ENCODE measurements around the gene ZNF792. TPM values are rescaled to one million over a fixed set of nuclear protein-coding genes. Genes with fewer than 3 reads are reported as not detected.

The ZNF792 gene
- total RNA-seq, 4 donors from 2014 or later: 2.5 to 6.5 (median 3.7) TPM

DNA sequence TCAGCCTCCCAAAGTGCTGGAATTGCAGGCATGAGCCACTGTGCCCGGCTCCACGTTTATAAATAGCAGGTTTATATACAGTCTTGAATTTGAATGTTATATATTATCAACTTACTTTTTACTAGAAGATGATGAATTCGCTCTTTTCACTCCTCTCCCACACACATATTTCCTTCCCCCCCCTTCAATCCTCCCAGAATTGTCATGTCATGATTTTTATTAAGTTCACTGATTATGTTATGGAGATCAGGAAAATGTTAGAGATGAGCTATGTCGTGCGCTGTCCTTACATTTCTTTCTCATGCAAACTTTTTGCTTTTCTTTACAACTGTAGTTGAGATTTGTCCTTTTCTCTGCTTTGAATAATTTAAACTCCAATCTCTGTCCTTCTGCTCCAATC lies 18.2 kb upstream of the ZNF792 start:
- no peak overlapping the region for H3K27ac ChIP-seq
- H3K36me3 ChIP-seq: no peaks in the 10 kb centered on the region
- TF ChIP-seq POLR2AphosphoS5 (IDR thresholded peaks at IDR 0.05) (no peak), POLR2A (IDR thresholded peaks at IDR 0.05) (no peak), EP300 (IDR thresholded peaks at IDR 0.05) (no peak)
- TF ChIP-seq, protein P1, sequence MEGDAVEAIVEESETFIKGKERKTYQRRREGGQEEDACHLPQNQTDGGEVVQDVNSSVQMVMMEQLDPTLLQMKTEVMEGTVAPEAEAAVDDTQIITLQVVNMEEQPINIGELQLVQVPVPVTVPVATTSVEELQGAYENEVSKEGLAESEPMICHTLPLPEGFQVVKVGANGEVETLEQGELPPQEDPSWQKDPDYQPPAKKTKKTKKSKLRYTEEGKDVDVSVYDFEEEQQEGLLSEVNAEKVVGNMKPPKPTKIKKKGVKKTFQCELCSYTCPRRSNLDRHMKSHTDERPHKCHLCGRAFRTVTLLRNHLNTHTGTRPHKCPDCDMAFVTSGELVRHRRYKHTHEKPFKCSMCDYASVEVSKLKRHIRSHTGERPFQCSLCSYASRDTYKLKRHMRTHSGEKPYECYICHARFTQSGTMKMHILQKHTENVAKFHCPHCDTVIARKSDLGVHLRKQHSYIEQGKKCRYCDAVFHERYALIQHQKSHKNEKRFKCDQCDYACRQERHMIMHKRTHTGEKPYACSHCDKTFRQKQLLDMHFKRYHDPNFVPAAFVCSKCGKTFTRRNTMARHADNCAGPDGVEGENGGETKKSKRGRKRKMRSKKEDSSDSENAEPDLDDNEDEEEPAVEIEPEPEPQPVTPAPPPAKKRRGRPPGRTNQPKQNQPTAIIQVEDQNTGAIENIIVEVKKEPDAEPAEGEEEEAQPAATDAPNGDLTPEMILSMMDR (IDR thresholded peaks at IDR 0.05): no peak

DNA sequence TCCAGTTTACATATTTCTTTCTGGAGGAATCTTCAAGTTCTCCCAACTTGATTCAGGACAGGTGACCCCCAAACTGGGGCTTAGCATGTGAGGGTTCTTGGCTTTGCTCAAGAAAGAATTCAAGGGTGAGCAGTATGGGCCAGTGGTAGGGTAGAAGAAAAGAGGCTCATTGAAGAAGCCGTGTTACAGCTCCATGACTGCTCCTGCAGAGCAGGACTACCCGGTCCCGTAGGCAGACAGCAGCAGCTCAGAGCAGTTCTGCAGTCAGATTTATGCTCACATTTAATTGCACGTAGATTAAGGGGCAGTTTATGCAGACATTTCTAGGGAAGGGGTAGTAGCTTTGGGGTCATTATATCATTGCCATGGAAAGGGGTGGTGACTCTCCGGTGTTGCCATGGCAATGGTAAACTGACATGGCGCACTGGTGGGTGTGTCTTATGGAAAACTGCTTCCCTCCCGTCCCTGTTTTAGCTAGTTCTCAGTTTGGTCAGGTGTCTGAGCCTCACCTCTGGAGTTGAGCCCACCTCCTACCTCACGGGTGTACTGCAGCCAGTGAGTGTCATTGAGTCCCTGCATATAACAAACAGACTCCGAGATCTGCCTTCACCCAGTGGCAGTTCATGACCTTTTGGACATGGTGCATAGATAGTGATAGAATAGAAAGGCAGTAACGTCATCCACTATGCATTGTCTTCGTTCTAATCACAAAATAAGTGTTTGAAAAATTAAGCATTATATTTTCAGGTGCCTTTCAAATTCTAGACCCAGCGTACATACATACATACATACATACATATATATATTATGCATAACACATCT lies 16.0 kb upstream of the ZNF792 start:
- Histone ChIP-seq H3K9me3 (no peaks in the 10 kb centered on the region), H3K36me3 (no peaks in the 10 kb centered on the region), H3K4me3 (no peak overlapping the region), H3K27me3 (no peaks in the 10 kb centered on the region), H3K27ac (no peak overlapping the region), H3K4me1 (no peaks in the 10 kb centered on the region)
- WGBS: 74% methylated on average over 12 of the region's 12 CpGs
- TF ChIP-seq, protein P1 (IDR thresholded peaks at IDR 0.05): no peak
- TF ChIP-seq EP300 (IDR thresholded peaks at IDR 0.05) (no peak), POLR2AphosphoS5 (IDR thresholded peaks at IDR 0.05) (no peak), POLR2A (IDR thresholded peaks at IDR 0.05) (no peak)
- no peak for DNase-seq (ENCODE audit: low spot score in 2 of 2)

More for the DNA sequence above, 18.2 kb upstream of the ZNF792 start:
- Histone ChIP-seq H3K4me3 (no peak overlapping the region), H3K27me3 (no peaks in the 10 kb centered on the region), H3K4me1 (peaks cover 8% of the 10 kb centered on the region), H3K9me3 (no peaks in the 10 kb centered on the region)
- WGBS: 79% methylated on average over 5 of the region's 5 CpGs
- no peak for DNase-seq (ENCODE audit: low spot score in 2 of 2)

DNA sequence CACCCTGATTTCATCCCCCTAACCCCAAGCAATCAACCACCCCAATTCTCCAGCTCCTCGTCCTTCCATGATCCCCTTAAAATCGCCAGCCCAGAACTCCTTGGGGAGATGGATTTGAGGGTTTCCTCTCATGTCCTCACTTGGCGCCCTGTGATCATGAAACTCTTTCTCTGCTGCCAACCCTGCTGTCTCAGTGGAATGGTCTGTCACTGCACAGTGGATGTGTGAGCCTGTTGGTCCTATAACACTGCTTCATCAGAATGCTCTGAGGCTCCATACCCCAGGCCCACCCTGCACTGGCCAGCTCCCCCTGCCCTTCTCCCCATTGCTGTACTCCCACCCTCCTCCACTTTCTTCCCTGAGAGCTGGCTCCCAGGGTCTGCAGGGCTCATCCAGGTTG lies 12.6 kb upstream of the ZNF792 start:
- TF ChIP-seq, protein P1 (IDR thresholded peaks at IDR 0.05): no peak
- no peak for TF ChIP-seq EP300 (IDR thresholded peaks at IDR 0.05)
- TF ChIP-seq POLR2A (IDR thresholded peaks at IDR 0.05): no peak
- TF ChIP-seq POLR2AphosphoS5 (IDR thresholded peaks at IDR 0.05): no peak
- Histone ChIP-seq H3K36me3 (no peaks in the 10 kb centered on the region), H3K4me3 (no peak overlapping the region), H3K27me3 (no peaks in the 10 kb centered on the region), H3K27ac (no peak overlapping the region), H3K4me1 (peaks cover 13% of the 10 kb centered on the region), H3K9me3 (no peaks in the 10 kb centered on the region)
- 88% methylated on average over 3 of the region's 3 CpGs for WGBS
- DNase-seq (ENCODE audit: low spot score in 2 of 2): peak; percentile 22 to 32

DNA sequence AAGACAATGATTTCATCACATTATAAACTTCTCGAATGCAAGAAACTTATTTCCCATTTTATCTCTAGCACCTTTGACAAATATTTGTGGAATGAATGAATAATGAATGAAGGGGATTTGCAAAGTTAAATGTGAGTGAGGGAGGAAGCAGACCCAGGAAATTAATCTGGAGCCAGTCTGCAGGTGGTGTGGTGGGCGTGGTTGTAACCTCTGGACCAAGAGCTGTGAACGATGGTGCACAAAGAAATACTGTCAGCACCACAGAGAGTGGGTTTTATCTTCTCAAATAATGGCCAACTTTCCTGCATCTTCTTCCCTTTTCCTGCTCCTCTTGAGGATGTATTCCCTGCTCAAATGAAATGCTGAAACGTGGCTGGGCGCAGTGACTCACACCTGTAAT lies 11.0 kb upstream of the ZNF792 start:
- H3K9me3 ChIP-seq: no peaks in the 10 kb centered on the region
- no peaks in the 10 kb centered on the region for H3K36me3 ChIP-seq
- no peak overlapping the region for H3K27ac ChIP-seq
- 69% methylated on average over 5 of the region's 5 CpGs for WGBS
- peak in 1 of 2 donors; percentile 41 for DNase-seq (ENCODE audit: low spot score in 2 of 2)
- H3K4me3 ChIP-seq: no peak overlapping the region
- TF ChIP-seq POLR2A (IDR thresholded peaks at IDR 0.05): no peak
- TF ChIP-seq, protein P1 (IDR thresholded peaks at IDR 0.05): no peak
- no peak for TF ChIP-seq POLR2AphosphoS5 (IDR thresholded peaks at IDR 0.05)
- TF ChIP-seq EP300 (IDR thresholded peaks at IDR 0.05): no peak
- H3K4me1 ChIP-seq: peaks cover 13% of the 10 kb centered on the region
- no peaks in the 10 kb centered on the region for H3K27me3 ChIP-seq

DNA sequence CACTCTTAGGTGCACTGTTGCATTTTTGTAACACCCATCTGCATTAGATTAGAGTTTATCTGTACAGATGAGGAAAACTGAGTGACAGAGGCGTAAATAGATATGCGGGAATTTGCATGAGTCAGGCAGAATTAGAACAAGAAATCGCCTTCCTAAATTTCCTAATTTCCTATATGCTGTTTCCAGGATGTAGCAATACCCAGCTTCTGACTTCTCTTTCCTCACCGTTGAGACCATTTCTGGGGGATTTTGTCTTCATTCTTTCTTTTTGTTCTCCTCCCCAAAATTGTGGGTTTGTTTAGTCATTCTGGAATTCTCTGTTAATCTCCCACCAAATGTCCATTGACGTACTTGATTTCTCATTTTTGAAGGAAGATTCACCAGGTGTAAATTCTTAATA lies 10.6 kb upstream of the ZNF792 start:
- H3K4me1 ChIP-seq: peaks cover 13% of the 10 kb centered on the region
- no peak overlapping the region for H3K4me3 ChIP-seq
- no peaks in the 10 kb centered on the region for H3K36me3 ChIP-seq
- no peaks in the 10 kb centered on the region for H3K27me3 ChIP-seq
- no peak overlapping the region for H3K27ac ChIP-seq
- H3K9me3 ChIP-seq: no peaks in the 10 kb centered on the region
- 48% methylated on average over 5 of the region's 5 CpGs for WGBS
- TF ChIP-seq, protein P1 (IDR thresholded peaks at IDR 0.05): no peak
- TF ChIP-seq POLR2AphosphoS5 (IDR thresholded peaks at IDR 0.05) (no peak), EP300 (IDR thresholded peaks at IDR 0.05) (no peak), POLR2A (IDR thresholded peaks at IDR 0.05) (no peak)
- no peak for DNase-seq (ENCODE audit: low spot score in 2 of 2)
